Activated gamma-delta T cell (primary cell): ENCODE results near the gene FAM89A.
A peak's percentile ranks its signal among the peaks of the same experiment; 100 is the strongest.

ENCODE experiments used
- DNase-seq: peaks from one replicate; lab custom pipeline; 2025; lab: John Stamatoyannopoulos, UW
- total RNA-seq, 2 donors: gene quantifications; one replicate each; lab custom pipeline; 2026; lab: John Stamatoyannopoulos, UW

Gene FAM89A
- total RNA-seq, result 3.1 to 4.8 reads per million in 2 donors

GRCh38 chr1:231040019-231040799 is at the start of gene FAM89A:
Gene FAM89A (minus strand): TSS chr1:231040254. CDS start chr1:231040211, 43 bp downstream.
- peak; percentile 48 for DNase-seq

GRCh38 chr1:231084353-231084752 is 44.3 kb upstream of the FAM89A start:
- no peak for DNase-seq

GRCh38 chr1:231079163-231079562 is 39.1 kb upstream of the FAM89A start:
- no peak for DNase-seq

- DNase-seq, result no peak
Observed at GRCh38 chr1:231078250-231078649, 38.2 kb upstream of the FAM89A start.

- DNase-seq, result no peak
Observed at GRCh38 chr1:231076802-231077201, 36.7 kb upstream of the FAM89A start.

GRCh38 chr1:231075497-231075896 is 35.4 kb upstream of the FAM89A start:
- no peak for DNase-seq

- no peak for DNase-seq
Observed at GRCh38 chr1:231075020-231075419, 35.0 kb upstream of the FAM89A start.

- no peak for DNase-seq
Observed at GRCh38 chr1:231074046-231074445, 34.0 kb upstream of the FAM89A start.

GRCh38 chr1:231073331-231073730 is 33.3 kb upstream of the FAM89A start:
- DNase-seq, result no peak

- DNase-seq, result no peak
Observed at GRCh38 chr1:231072502-231073094, 32.5 kb upstream of the FAM89A start.

GRCh38 chr1:231072041-231072440 is 32.0 kb upstream of the FAM89A start:
- DNase-seq, result no peak

- no peak for DNase-seq
Observed at GRCh38 chr1:231070758-231071444, 30.8 kb upstream of the FAM89A start.

- no peak for DNase-seq
Observed at GRCh38 chr1:231069333-231069732, 29.3 kb upstream of the FAM89A start.

GRCh38 chr1:231068762-231069161 is 28.7 kb upstream of the FAM89A start:
- DNase-seq, result no peak

- no peak for DNase-seq
Observed at GRCh38 chr1:231065510-231066241, 25.6 kb upstream of the FAM89A start.

- DNase-seq, result no peak
Observed at GRCh38 chr1:231064418-231064817, 24.4 kb upstream of the FAM89A start.

- DNase-seq, result no peak
Observed at GRCh38 chr1:231063331-231063730, 23.3 kb upstream of the FAM89A start.

- DNase-seq, result no peak
Observed at GRCh38 chr1:231062500-231063270, 22.6 kb upstream of the FAM89A start.

GRCh38 chr1:231059566-231060193 is 19.6 kb upstream of the FAM89A start:
- DNase-seq, result no peak

- no peak for DNase-seq
Observed at GRCh38 chr1:231058416-231059109, 18.5 kb upstream of the FAM89A start.
